ENCODE data around the gene NT5DC3.

The NT5DC3 gene

GRCh38 chr12:103855896-103856657 is 15.0 kb upstream of the NT5DC3 start:
- no peak overlapping the region for H3K4me3 ChIP-seq (ENCODE audit: low read depth, low read length)
- no peak for TF ChIP-seq CTCF (IDR thresholded peaks at IDR 0.05; ENCODE audit: insufficient read depth, low read depth, low read length, missing control alignments)
- DNase-seq (ENCODE audit: low read depth), result no peak

GRCh38 chr12:103855036-103855712 is 14.1 kb upstream of the NT5DC3 start:
- no peak for TF ChIP-seq CTCF (IDR thresholded peaks at IDR 0.05; ENCODE audit: insufficient read depth, low read depth, low read length, missing control alignments)
- DNase-seq (ENCODE audit: low read depth), result no peak
- no peak overlapping the region for H3K4me3 ChIP-seq (ENCODE audit: low read depth, low read length)

GRCh38 chr12:103854372-103854973 is 13.4 kb upstream of the NT5DC3 start:
- TF ChIP-seq CTCF (IDR thresholded peaks at IDR 0.05; ENCODE audit: insufficient read depth, low read depth, low read length, missing control alignments), result no peak
- H3K4me3 ChIP-seq (ENCODE audit: low read depth, low read length), result no peak overlapping the region
- DNase-seq (ENCODE audit: low read depth), result no peak

GRCh38 chr12:103852498-103852997 is 11.5 kb upstream of the NT5DC3 start:
- no peak for TF ChIP-seq CTCF (IDR thresholded peaks at IDR 0.05; ENCODE audit: insufficient read depth, low read depth, low read length, missing control alignments)
- H3K4me3 ChIP-seq (ENCODE audit: low read depth, low read length), result no peak overlapping the region

GRCh38 chr12:103851127-103851526 is 10.1 kb upstream of the NT5DC3 start:
- DNase-seq (ENCODE audit: low read depth), result no peak
- no peak for TF ChIP-seq CTCF (IDR thresholded peaks at IDR 0.05; ENCODE audit: insufficient read depth, low read depth, low read length, missing control alignments)
- H3K4me3 ChIP-seq (ENCODE audit: low read depth, low read length), result no peak overlapping the region

More at GRCh38 chr12:103852498-103852997, 11.5 kb upstream of the NT5DC3 start:
- no peak for DNase-seq (ENCODE audit: low read depth)

GRCh38 chr12:103850429-103850828 is 9.4 kb upstream of the NT5DC3 start:
- no peak for DNase-seq (ENCODE audit: low read depth)
- no peak for TF ChIP-seq CTCF (IDR thresholded peaks at IDR 0.05; ENCODE audit: insufficient read depth, low read depth, low read length, missing control alignments)
- H3K4me3 ChIP-seq (ENCODE audit: low read depth, low read length), result no peak overlapping the region

All from GM12865 (cell line).